CD14-positive monocyte (primary cell): ENCODE data around the gene MXRA7. TPM values are rescaled to one million over a fixed set of nuclear protein-coding genes. Genes with fewer than 3 reads are reported as not detected.

Experiments
- DNase-seq, 3 donors: peaks; one replicate each; pipeline ENCODE4 v3.0.0-alpha.2; 2011 to 2022
- H2AFZ ChIP-seq: 2 replicates; pipeline ENCODE4 v1.6.0; 2012; ENCODE audit warnings: mild to moderate bottlenecking, low read depth, low read length, inconsistent platforms; ENCODE audit not compliant: insufficient read depth, poor library complexity, severe bottlenecking
- H3K27ac ChIP-seq, 2 donors: 1 replicate in 1 of 2; 2 replicates in 1 of 2; pipeline ENCODE4 v1.5.1; 2012 to 2013; ENCODE audit warnings: low read length in 2 of 2, control low read depth in 1 of 2, inconsistent platforms in 1 of 2, low read depth in 1 of 2, mild to moderate bottlenecking in 1 of 2
- H3K27me3 ChIP-seq, 2 donors: one replicate each; pipeline versions ENCODE4 v1.6.0 to v1.6.1; 2011 to 2013; ENCODE audit warnings: low read length in 2 of 2; ENCODE audit not compliant: control insufficient read depth in 2 of 2, insufficient read depth in 2 of 2
- H3K36me3 ChIP-seq, 2 donors: replicated peaks in 1 of 2; 1 replicate in 1 of 2; 2 replicates in 1 of 2; pipeline versions ENCODE4 v1.5.1 to v1.6.1; 2012 to 2013; ENCODE audit warnings: low read length in 2 of 2, control low read depth in 1 of 2, inconsistent platforms in 1 of 2, mild to moderate bottlenecking in 1 of 2; ENCODE audit not compliant: insufficient read depth in 2 of 2, control insufficient read depth in 1 of 2
- H3K4me1 ChIP-seq, 2 donors: 1 replicate in 1 of 2; 2 replicates in 1 of 2; pipeline versions ENCODE4 v1.5.1 to v1.6.1; 2012 to 2013; ENCODE audit warnings: low read length in 2 of 2, control low read depth in 1 of 2, inconsistent platforms in 1 of 2, mild to moderate bottlenecking in 1 of 2, moderate library complexity in 1 of 2; ENCODE audit not compliant: insufficient read depth in 2 of 2, control insufficient read depth in 1 of 2
- H3K4me2 ChIP-seq: replicated peaks from 2 replicates; pipeline ENCODE3; 2012; ENCODE audit warnings: low read length, moderate library complexity, mild to moderate bottlenecking; ENCODE audit not compliant: poor library complexity, severe bottlenecking; ENCODE audit errors: extremely low read depth
- H3K4me3 ChIP-seq, 3 experiments: fragments of 200-600 bp in 1 of 3; sonication (generic) in 1 of 3; replicated peaks in 1 of 3; 1 replicate in 2 of 3; 2 replicates in 1 of 3; pipeline ENCODE4 v1.5.1; 2011 to 2013; ENCODE audit warnings: low read length in 3 of 3, mild to moderate bottlenecking in 3 of 3, control low read depth in 2 of 3, low read depth in 2 of 3, inconsistent platforms in 1 of 3, moderate library complexity in 1 of 3
- H3K79me2 ChIP-seq: 2 replicates; pipeline ENCODE4 v1.6.0; 2012; ENCODE audit warnings: mild to moderate bottlenecking, control low read depth, inconsistent platforms, low read length, moderate library complexity; ENCODE audit not compliant: insufficient read depth
- H3K9ac ChIP-seq: 2 replicates; pipeline ENCODE4 v1.6.0; 2017; ENCODE audit warnings: low read length, mild to moderate bottlenecking; ENCODE audit not compliant: insufficient read depth, poor library complexity, severe bottlenecking
- H3K9me3 ChIP-seq, 2 donors: replicated peaks in 1 of 2; 1 replicate in 1 of 2; 2 replicates in 1 of 2; pipeline versions ENCODE4 v1.5.1 to v1.6.1; 2012 to 2013; ENCODE audit warnings: low read length in 2 of 2, control low read depth in 1 of 2; ENCODE audit not compliant: control insufficient read depth in 1 of 2, insufficient read depth in 1 of 2
- H4K20me1 ChIP-seq: 2 replicates; pipeline ENCODE4 v1.6.0; 2012; ENCODE audit warnings: mild to moderate bottlenecking, low read length, control low read depth, moderate library complexity; ENCODE audit not compliant: insufficient read depth
- H3K27ac Mint-ChIP-seq, 7 donors: one replicate each; pipeline ENCODE4 v1.8.0; 2020; ENCODE audit warnings: mild to moderate bottlenecking in 7 of 7, mixed read lengths in 7 of 7, moderate library complexity in 6 of 7, inconsistent platforms in 2 of 7
- H3K27me3 Mint-ChIP-seq, 3 donors: one replicate each; pipeline ENCODE4 v1.8.0; 2021 to 2022; ENCODE audit warnings: low read depth in 3 of 3, mild to moderate bottlenecking in 3 of 3, mixed read lengths in 3 of 3, moderate library complexity in 3 of 3, inconsistent platforms in 1 of 3
- H3K36me3 Mint-ChIP-seq, 2 donors: one replicate each; pipeline ENCODE4 v1.8.0; 2020; ENCODE audit warnings: mixed read lengths in 2 of 2, inconsistent platforms in 1 of 2, mild to moderate bottlenecking in 1 of 2
- H3K4me1 Mint-ChIP-seq: one replicate; pipeline ENCODE4 v1.8.0; 2020; ENCODE audit warnings: mild to moderate bottlenecking, mixed read lengths
- H3K4me3 Mint-ChIP-seq, 2 donors: one replicate each; pipeline ENCODE4 v1.8.0; 2020; ENCODE audit warnings: mild to moderate bottlenecking in 2 of 2, mixed read lengths in 2 of 2, moderate library complexity in 1 of 2
- H3K9me3 Mint-ChIP-seq, 7 donors: one replicate each; pipeline ENCODE4 v1.8.0; 2020 to 2022; ENCODE audit warnings: mixed read lengths in 7 of 7, mild to moderate bottlenecking in 6 of 7, moderate library complexity in 6 of 7, inconsistent platforms in 2 of 7
- CTCF ChIP-seq: fragments of 200-600 bp; IDR thresholded peaks from one replicate; pipeline ENCODE4 v1.8.0; 2022; ENCODE audit warnings: antibody characterized with exemption, mild to moderate bottlenecking
- WGBS: methylation state at CpG from one replicate; pipeline ENCODE4 v1.1.5; 2013; ENCODE audit warnings: missing lambda C conversion rate; ENCODE audit not compliant: insufficient coverage; 5-methylcytosine and 5-hydroxymethylcytosine counted together
- intact Hi-C, 2 donors: fragments of 100-400 bp; cut with micrococcal nuclease; formaldehyde crosslinking; loops; one replicate each; pipeline versions ENCODE4 v1.15.0 to v1.15.1; 2023
- polyA plus RNA-seq, 3 donors: library from polyadenylated mRNA; depleted of rRNA in 1 of 3; unstranded in 2 of 3; stranded (reverse) in 1 of 3; fragments of 300-500 nt in 2 of 3; fragments of >200 nt in 1 of 3; fragmentation: Illumina TruSeq in 2 of 3; gene quantifications; 1 replicate in 2 of 3; 2 replicates in 1 of 3; pipeline ENCODE4 v1.2.3, GENCODE V29; 2012 to 2021

The MXRA7 gene
- polyA plus RNA-seq, 3 donors = 0.13 to 0.81 (median 0.30) TPM

- TF ChIP-seq CTCF = no peak
- H3K9me3 ChIP-seq = no peaks in the 10 kb centered on the region
- Mint-ChIP-seq H3K36me3 (peaks cover 70 to 84% of the 10 kb centered on the region in 2 donors), H3K4me1 (peaks cover 18% of the 10 kb centered on the region), H3K27ac (peak overlapping the region in 3 of 7 donors; percentile 6 to 66 (median 36)), H3K9me3 (no peaks in the 10 kb centered on the region), H3K4me3 (no peak overlapping the region), H3K27me3 (no peaks in the 10 kb centered on the region)
- WGBS = 92% methylated on average over 5 of the region's 8 CpGs
- no peak overlapping the region for H3K4me3 ChIP-seq
- H3K4me1 ChIP-seq = peaks cover 17 to 20% of the 10 kb centered on the region in 2 donors
- no peak overlapping the region for H2AFZ ChIP-seq
- H3K27ac ChIP-seq = no peak overlapping the region
- peaks cover 67 to 76% of the 10 kb centered on the region in 2 donors for H3K36me3 ChIP-seq
- peaks cover 52% of the 10 kb centered on the region for H3K79me2 ChIP-seq
- H4K20me1 ChIP-seq = peaks cover 77% of the 10 kb centered on the region
- intact Hi-C loops = loop anchor here in 1 of 2 donors (10.0 kb wide), 1 partner anchor 47 kb away; no protein-coding TSS in a partner anchor
- H3K9ac ChIP-seq = no peak overlapping the region
- no peak for DNase-seq
- H3K27me3 ChIP-seq = no peaks in the 10 kb centered on the region
- no peak overlapping the region for H3K4me2 ChIP-seq
Measured at GRCh38 chr17:76722279-76722678, 11.5 kb upstream of the MXRA7 start.

- Histone ChIP-seq H2AFZ (no peak overlapping the region), H3K9me3 (no peaks in the 10 kb centered on the region), H3K27me3 (no peaks in the 10 kb centered on the region), H3K4me3 (no peak overlapping the region), H4K20me1 (peaks cover 80% of the 10 kb centered on the region), H3K79me2 (peaks cover 46% of the 10 kb centered on the region), H3K9ac (no peak overlapping the region), H3K36me3 (peaks cover 73 to 84% of the 10 kb centered on the region in 2 donors), H3K27ac (no peak overlapping the region), H3K4me1 (peaks cover 23 to 26% of the 10 kb centered on the region in 2 donors), H3K4me2 (no peak overlapping the region)
- DNase-seq = no peak
- no peak for TF ChIP-seq CTCF
- no peaks in the 10 kb centered on the region for H3K9me3 Mint-ChIP-seq
- H3K4me1 Mint-ChIP-seq = peaks cover 25% of the 10 kb centered on the region
- H3K4me3 Mint-ChIP-seq = no peak overlapping the region
- 94% methylated on average over 7 of the region's 10 CpGs for WGBS
- peaks cover 72 to 93% of the 10 kb centered on the region in 2 donors for H3K36me3 Mint-ChIP-seq
- intact Hi-C loops = loop anchor here in 1 of 2 donors (10.0 kb wide), 1 partner anchor 47 kb away; no protein-coding TSS in a partner anchor
- H3K27me3 Mint-ChIP-seq = no peaks in the 10 kb centered on the region
- peak overlapping the region in 3 of 7 donors; percentile 2 to 46 (median 42) for H3K27ac Mint-ChIP-seq
Measured at GRCh38 chr17:76721463-76721862, 10.7 kb upstream of the MXRA7 start.
